ENCODE measurements around the gene NR6A1.
"Not testable (repeated sequence)": the region's sequence is repeated elsewhere in the genome, so short reads cannot be mapped to it uniquely, and the experiment has no call there.

Gene NR6A1

GRCh38 chr9:124776618-124776953 is 5.5 kb upstream of the NR6A1 start:
- no peak overlapping the region for H3K4me3 ChIP-seq (IDR thresholded peaks at IDR 0.05; ENCODE audit: insufficient read depth, low read depth, low read length)
- TF ChIP-seq CTCF (conservative IDR thresholded peaks at IDR 0.05; ENCODE audit: low read depth, low read length): no peak
- H3K36me3 ChIP-seq (ENCODE audit: insufficient read depth): no peaks in the 10 kb centered on the region
- H3K27ac ChIP-seq: no peak overlapping the region
- H2AFZ ChIP-seq (ENCODE audit: low read depth): no peak overlapping the region
- no peak overlapping the region for H3K9ac ChIP-seq
- no peaks in the 10 kb centered on the region for H3K79me2 ChIP-seq (ENCODE audit: insufficient read depth, low read depth)
- H3K4me2 ChIP-seq: no peak overlapping the region
- H3K27me3 ChIP-seq (ENCODE audit: insufficient read depth, low read depth): no peaks in the 10 kb centered on the region
- H4K20me1 ChIP-seq (ENCODE audit: insufficient read depth): no peaks in the 10 kb centered on the region
- peaks cover 16% of the 10 kb centered on the region for H3K4me1 ChIP-seq (ENCODE audit: low read depth, poor library complexity, severe bottlenecking)

GRCh38 chr9:124774129-124774978 is 3.2 kb upstream of the NR6A1 start:
- Histone ChIP-seq H3K9ac (no peak overlapping the region), H3K79me2 (ENCODE audit: insufficient read depth, low read depth) (no peaks in the 10 kb centered on the region)

GRCh38 chr9:124773473-124774128 is 2.5 kb upstream of the NR6A1 start:
- Histone ChIP-seq H3K4me1 (ENCODE audit: low read depth, poor library complexity, severe bottlenecking) (peaks cover 23% of the 10 kb centered on the region), H3K4me3 (IDR thresholded peaks at IDR 0.05; ENCODE audit: insufficient read depth, low read depth, low read length) (no peak overlapping the region), H4K20me1 (ENCODE audit: insufficient read depth) (no peaks in the 10 kb centered on the region), H3K27me3 (ENCODE audit: insufficient read depth, low read depth) (peaks cover 3% of the 10 kb centered on the region; the same call in 1 of the 2 replicates), H2AFZ (ENCODE audit: low read depth) (no peak overlapping the region), H3K4me2 (peak overlapping the region; percentile 22; the same call in 1 of the 2 replicates), H3K27ac (no peak overlapping the region), H3K36me3 (ENCODE audit: insufficient read depth) (no peaks in the 10 kb centered on the region), H3K9ac (no peak overlapping the region), H3K79me2 (ENCODE audit: insufficient read depth, low read depth) (no peaks in the 10 kb centered on the region)
- no peak for TF ChIP-seq CTCF (conservative IDR thresholded peaks at IDR 0.05; ENCODE audit: low read depth, low read length)

More at GRCh38 chr9:124774129-124774978, 3.2 kb upstream of the NR6A1 start:
- no peak overlapping the region for H2AFZ ChIP-seq (ENCODE audit: low read depth)
- no peak overlapping the region for H3K4me3 ChIP-seq (IDR thresholded peaks at IDR 0.05; ENCODE audit: insufficient read depth, low read depth, low read length)
- H3K27ac ChIP-seq: no peak overlapping the region
- H3K27me3 ChIP-seq (ENCODE audit: insufficient read depth, low read depth): no peaks in the 10 kb centered on the region
- peaks cover 18% of the 10 kb centered on the region for H3K4me1 ChIP-seq (ENCODE audit: low read depth, poor library complexity, severe bottlenecking)
- no peaks in the 10 kb centered on the region for H4K20me1 ChIP-seq (ENCODE audit: insufficient read depth)
- H3K36me3 ChIP-seq (ENCODE audit: insufficient read depth): no peaks in the 10 kb centered on the region
- H3K4me2 ChIP-seq: peak overlapping the region; percentile 22; the same call in 1 of the 2 replicates
- peak; percentile 77 for TF ChIP-seq CTCF (conservative IDR thresholded peaks at IDR 0.05; ENCODE audit: low read depth, low read length)

GRCh38 chr9:124772877-124773276 is 1.8 kb upstream of the NR6A1 start:
- not testable (repeated sequence) for H3K27me3 ChIP-seq (ENCODE audit: insufficient read depth, low read depth); H3K9ac ChIP-seq; H3K79me2 ChIP-seq (ENCODE audit: insufficient read depth, low read depth); H3K36me3 ChIP-seq (ENCODE audit: insufficient read depth); H2AFZ ChIP-seq (ENCODE audit: low read depth); H4K20me1 ChIP-seq (ENCODE audit: insufficient read depth); H3K4me2 ChIP-seq; H3K4me3 ChIP-seq (IDR thresholded peaks at IDR 0.05; ENCODE audit: insufficient read depth, low read depth, low read length); H3K27ac ChIP-seq
- peaks cover 23% of the 10 kb centered on the region for H3K4me1 ChIP-seq (ENCODE audit: low read depth, poor library complexity, severe bottlenecking)

All from KMS-11 (cell line).